GM18526 (cell line): ENCODE measurements around the gene CEMIP.

Experiments used
- POLR2A ChIP-seq: IDR thresholded peaks from 3 replicates; pipeline ENCODE4 v1.6.1; 2011; ENCODE audit not compliant: insufficient read length; ENCODE audit errors: extremely low read depth

Gene CEMIP

DNA sequence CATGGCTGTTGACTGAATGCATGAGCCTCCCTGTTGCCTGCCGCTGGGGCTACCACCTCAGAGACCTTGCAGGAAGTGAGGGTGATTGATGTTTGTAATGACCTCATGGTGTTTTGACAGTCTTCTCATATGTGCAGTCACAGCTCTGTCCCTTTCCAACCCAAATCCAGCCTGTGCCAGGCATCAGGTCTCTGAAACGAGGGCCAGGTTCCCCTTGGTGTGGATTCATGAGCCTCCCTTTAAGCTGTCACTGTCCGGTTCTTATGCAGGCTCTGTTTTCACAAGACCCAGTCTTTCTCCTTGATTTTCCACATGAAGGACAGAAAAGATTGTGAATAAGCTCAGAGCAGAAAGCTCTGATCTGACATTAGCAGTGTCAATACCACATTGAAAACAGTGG lies 43.1 kb downstream of the CEMIP start:
- TF ChIP-seq POLR2A, result no peak

DNA sequence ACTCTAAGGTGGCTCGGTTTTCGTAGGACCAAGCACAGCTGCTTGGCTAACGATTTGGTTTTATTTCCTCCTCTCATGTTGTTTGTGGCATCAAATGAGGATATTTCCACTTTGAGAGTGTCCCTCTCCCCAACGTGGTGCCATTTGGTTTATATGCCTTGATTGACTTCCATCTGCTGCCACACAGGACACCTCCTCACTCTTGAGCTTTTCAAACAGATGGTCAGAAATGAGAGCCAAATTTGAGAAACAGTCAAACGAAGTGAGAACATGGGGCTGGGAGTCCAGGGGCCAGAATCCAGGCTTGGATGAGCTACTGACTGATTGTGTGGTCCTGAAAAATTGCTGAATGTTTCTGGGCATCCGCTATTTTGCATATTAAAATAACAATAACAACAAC lies 43.5 kb downstream of the CEMIP start:
- TF ChIP-seq POLR2A, result no peak

DNA sequence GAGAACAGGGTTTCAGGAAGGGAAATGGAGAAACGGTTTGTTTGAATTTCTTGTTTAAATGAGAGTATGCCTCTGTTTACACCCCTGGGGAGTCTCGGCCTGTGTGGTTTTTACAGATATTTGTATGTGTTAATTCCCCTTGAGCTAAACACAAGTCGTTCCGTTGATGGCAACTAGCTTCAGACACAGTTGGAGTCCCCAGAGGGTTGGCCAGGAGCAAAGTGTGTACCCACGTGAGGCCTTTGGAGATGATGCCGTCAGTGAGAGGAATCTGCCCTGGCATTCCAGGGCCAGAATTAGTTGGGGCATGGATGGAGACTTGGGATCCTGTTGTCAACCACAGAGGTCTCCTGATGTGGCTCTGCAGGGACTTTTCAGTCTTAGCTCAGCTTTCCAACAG lies 44.0 kb downstream of the CEMIP start:
- no peak for TF ChIP-seq POLR2A

DNA sequence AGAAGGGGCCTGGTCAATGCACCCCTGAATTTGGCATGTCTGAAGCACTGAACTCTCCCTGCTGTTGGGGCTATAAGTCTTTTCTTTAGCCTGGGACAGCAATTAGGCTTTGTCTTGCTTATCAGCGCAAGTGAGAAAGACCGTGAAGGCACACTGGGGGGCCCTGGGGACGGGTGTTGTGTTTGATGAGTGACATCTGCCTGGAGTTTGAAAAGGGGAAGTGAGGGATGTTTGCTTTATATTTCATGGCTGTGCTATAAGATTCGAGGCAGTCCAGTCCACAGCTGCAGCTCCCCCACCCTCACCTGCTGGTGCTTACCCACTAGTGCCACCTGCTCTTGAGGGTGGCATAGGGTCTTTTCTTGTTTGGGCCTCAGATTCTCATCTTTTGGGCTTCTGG lies 44.8 kb downstream of the CEMIP start:
- no peak for TF ChIP-seq POLR2A

DNA sequence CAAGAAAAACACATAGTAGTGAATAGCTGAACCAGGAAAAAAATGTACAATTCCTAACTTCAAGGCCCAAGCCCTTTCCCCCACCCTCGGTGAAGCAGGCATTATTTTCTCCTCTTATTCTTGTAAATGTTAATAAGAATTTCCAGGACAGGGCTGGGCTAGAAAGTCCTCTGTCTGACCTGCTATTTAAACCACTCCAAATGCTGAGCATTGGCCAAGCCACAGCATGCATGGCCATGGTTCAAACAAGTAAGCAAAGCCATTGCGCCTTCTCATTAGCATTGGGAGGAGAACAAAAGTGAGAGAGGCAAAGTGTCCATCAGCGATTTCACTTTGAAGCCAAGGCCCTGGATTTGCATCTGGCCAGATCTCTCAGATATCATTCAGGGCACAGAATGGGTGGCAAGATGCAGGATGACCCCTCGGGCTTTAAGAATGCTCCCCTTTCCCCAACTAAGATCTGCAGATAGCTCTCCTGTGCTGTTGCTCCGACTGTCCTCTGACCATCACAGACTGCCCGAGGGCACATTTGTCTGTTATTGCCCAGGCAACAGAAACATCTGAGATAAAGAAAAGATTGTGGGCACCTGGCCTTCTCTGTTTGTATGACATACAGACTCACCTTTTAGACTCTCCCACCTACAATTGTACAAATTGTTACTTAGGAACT lies 46.3 kb downstream of the CEMIP start:
- TF ChIP-seq POLR2A, result no peak

DNA sequence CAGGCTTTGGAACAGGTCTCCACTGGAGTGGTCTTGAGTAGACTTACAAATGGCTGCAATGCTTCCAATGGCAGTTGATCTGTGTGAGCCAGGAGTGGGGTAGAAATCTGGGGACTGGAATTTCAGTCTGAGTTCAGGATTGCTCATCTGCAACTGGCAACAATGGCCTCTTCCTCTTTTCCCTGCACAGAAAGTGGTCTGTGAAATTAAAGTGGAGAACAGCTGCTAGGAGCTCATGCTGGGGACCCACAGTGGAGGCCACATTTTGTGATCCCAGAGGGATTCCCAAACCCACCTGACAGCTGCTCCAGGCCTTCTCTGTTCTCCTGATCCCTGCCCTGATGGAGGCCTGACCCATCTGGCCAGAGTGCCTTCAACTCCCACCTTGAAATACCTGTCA lies 49.6 kb downstream of the CEMIP start:
- TF ChIP-seq POLR2A, result no peak

DNA sequence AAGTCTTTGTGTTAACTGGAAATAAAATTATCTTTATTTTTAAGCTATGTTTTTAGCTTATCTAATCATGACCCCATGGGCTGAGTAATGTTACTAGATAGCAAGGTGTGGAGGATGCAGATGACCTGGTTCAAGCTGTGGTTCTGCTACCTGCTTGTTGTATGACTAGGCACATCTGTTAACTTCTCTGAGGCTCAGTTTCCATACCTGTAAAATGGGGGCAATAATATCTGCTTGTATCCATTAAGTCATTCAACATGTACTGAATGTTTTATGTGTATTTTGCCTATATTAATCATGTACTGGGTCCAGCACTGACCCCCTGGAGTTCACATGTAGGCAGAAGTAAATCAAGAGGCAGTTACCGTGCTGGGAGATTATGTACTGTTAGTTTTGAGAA lies 51.5 kb downstream of the CEMIP start:
- no peak for TF ChIP-seq POLR2A

DNA sequence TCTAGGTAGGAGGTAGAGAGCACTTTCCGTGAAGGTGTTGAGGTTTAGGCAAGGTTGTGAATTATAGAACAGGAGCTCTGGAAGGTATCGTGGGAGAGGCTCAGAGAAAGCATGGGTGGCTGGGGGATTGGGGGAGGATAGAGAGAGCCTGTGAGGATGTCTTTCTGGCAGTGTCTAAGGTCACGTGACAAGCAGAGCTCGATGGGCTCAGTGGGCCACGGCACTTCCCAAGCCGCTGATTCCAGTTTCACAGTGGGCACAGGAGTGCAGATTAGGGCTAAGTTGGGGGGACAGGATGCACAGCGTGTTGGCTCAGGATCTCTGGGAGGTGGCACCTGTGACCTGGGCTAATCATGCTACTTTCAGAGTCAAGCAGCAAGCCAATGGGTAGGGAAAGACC lies 52.0 kb downstream of the CEMIP start:
- TF ChIP-seq POLR2A, result no peak

DNA sequence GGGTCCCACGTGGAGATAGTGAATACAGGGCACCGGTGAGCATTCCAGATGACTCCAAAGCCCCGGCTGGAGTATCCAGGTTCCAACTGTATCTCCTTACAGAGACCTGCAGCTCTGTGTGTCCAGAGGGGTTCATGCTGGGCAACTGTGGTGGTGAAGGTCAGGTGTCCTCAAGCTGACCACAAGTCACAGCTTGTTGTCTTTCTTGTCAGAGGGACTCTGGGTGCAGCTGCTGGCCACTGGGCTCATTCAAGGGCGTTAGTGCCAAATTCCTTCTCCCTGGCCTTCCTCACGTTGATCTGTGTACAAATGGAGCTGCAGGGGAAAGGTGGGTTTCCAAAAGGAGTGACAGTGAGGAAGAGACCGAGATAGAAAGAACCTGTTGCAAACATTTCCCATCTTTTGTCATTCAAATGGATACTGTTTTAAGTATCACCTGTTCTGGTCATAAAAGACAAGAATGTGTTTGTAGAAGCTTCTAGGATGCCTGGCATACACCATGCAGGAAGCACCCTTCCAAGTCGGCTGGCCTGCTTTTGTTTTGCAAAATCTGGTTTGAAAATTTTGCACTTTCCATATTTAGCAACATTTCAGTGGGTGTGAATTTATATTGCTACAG lies 52.5 kb downstream of the CEMIP start:
- TF ChIP-seq POLR2A, result no peak

DNA sequence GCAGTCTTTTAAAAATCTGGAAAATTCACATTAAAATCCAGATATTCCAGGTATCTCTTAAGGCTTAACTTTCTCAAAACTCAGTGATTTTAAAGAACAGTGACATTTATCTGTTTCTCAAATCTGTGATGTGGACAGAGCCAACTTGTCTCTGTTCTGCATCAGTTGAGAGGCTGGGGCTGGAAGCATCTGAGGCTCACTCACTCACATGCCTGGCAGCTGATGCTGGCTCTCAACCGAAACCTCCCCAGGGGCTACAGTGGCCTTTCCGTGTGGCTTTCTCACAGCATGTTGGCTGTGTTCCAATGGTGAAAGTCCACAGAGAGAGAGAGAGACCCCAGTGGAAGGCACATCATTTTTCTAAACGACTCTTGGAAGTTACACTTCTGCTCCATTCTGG lies 53.5 kb downstream of the CEMIP start:
- no peak for TF ChIP-seq POLR2A

DNA sequence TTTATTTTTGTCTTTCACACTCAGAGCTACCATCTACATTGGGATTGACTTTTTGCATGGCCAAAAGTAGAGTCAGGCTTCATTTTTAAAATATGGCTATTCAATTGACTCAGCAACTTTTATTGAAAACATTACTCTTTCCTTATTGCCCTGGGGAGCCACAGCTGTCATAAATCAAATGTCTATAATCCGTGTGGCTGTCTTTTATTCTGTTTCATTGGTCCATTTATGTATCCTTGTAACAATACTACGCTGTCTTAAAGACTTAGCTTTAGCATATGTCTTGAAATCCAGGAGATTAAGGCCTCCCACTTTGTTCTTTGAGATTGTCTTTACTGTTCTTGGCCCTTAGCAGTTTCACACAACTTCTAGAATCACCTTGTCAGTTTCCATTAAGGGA lies 55.2 kb downstream of the CEMIP start:
- TF ChIP-seq POLR2A, result no peak

DNA sequence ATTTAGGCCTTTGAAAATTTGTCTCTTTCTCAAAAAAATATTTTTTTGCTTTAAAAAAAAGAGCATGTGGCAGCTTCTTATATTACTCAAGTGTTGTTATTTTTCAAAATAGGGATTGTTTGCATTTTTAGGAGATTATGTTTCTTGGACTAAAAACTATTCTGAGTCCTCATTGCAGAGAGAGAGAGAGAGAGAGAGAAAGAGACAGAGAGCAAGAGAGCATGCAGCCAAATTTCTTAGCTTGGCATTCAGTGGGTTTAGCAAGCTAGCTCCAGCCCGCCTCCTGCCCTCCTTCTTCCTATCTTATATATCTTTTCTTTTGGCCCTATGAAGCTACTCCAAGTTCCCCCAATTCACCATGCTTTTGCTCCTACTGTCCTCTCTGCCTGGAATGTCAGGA lies 55.7 kb downstream of the CEMIP start:
- TF ChIP-seq POLR2A, result no peak

DNA sequence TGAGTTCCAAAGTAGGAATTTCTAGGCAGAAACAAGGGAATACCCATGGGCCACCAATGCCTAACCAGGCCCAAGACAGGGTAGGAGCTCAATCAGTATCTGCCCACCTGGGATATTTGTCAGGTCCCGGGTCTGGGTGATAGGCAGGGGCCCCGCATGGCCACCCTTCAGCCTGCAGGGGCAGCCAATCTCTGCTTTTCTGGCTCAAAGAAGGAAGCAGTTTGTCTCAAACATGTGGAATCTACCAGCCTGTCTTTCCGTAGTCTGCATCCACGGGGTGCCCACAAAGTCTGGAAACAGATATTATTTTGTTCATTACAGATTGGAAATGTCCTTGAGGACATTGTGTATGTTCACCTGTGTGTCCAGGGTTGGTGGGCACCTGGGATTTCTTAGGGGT lies 56.2 kb downstream of the CEMIP start:
- TF ChIP-seq POLR2A, result no peak

DNA sequence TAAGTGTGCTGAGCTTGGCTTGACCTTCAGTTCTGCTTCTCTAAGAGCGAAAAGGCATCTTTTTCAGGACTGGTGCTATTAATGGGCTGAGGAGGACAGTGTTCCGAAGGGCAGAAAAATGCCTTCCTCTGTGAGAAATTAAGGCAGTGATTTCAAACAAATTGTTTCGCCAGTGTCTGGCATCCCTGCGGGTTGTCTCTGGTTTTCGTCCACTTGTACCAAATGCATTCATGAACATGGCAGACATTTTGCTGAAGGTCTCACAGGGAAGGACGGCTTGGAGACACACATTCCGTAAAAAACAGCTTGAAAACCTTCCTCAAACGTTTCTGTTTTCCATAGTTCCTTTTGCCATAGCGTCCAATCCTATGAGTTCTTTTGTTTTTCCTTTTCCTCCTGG lies 57.1 kb downstream of the CEMIP start:
- no peak for TF ChIP-seq POLR2A

DNA sequence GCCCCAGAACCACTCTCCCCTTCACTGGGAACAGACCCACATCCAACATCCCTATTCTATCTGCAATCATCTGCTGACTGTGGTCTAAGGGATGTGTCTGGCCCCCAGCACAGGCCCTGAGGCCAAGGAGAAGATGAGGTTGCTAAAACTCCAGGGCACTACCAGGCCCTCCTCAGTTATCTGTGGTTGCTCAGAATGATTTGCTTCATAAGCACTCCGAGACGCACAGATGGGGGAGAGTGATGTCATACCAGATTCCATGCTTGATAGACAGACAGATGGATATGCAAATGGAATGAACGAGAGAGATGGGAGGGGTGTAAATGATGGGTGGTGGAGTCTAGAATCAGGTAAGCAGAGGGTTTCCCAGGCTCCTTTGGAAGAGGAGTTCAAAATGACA lies 57.8 kb downstream of the CEMIP start:
- no peak for TF ChIP-seq POLR2A

DNA sequence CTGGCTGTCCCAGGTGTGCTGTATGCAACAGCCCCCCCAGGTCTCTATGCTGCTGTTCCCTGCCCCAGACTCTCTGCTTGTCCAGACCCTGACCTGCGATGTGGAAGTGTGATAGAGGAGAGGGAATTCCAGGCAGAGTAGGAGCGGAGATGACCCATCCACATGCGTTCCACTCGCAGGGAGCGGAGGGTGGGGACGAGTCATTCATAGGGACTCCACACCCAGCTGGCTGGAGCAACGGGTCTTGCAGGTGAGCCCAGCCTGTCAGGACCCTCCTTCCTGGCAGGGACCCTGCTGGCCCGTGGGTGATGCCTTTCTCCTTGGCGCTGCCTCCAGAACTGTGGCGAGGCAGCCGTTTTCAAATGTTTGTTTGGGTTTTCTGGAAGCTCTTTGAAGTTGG lies 58.8 kb downstream of the CEMIP start:
- no peak for TF ChIP-seq POLR2A

DNA sequence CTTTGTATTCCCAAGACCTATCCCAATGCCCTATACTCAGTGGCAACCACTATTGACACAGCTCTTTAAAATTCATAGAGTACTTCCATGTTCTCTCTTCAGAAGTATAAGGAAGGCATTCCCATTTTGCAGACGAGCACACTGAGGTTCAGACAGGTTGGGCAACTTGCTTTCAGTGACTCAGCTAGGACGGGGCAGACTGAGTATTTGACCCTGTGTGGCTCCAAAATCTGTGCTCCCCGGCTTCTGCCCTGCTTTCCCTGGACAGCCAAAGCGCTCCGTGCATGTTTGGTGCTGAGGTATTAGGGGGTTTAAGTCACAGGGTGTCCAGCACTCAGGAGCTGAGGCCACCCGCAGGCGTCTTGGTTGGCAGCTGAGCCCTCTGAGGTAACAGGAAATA lies 59.5 kb downstream of the CEMIP start:
- no peak for TF ChIP-seq POLR2A

DNA sequence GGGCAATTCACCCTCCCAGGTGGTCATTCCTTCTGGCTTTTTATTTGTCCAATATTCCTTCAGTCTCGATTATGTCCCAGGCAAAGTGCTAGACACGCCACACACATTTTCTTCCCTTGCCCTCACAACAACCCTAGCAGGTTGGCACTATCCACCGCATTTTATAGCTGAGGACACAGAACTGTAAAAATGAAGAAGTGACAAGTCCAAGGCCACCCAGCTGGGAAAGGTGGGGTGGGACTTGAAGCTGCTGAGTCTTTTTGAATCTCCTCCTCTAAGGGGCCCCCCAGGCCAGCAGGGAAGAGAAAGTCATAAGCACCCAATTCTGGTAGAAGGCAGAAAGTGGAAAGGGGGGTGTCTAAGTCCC lies 60.6 kb downstream of the CEMIP start:
- TF ChIP-seq POLR2A, result no peak
